Hepatocyte (in vitro differentiated cells): ENCODE measurements around the gene TRIM43B.
"Not testable (repeated sequence)": the region's sequence is repeated elsewhere in the genome, so short reads cannot be mapped to it uniquely, and the experiment has no call there.

Source experiments
- CTCF ChIP-seq: fragments of 200-600 bp; sonication (generic); IDR thresholded peaks from 2 replicates; pipeline ENCODE4 v1.5.1; 2016; ENCODE audit warnings: antibody characterized with exemption, mild to moderate bottlenecking; ENCODE audit not compliant: poor library complexity
- EZH2 ChIP-seq: fragments of 200-600 bp; sonication (generic); IDR thresholded peaks from 2 replicates; pipeline ENCODE4 v1.6.1; 2016; ENCODE audit warnings: antibody characterized with exemption, mild to moderate bottlenecking, borderline replicate concordance
- EZH2phosphoT487 ChIP-seq: fragments of 200-600 bp; sonication (generic); IDR thresholded peaks from one replicate; pipeline ENCODE4 v1.6.1; 2018; ENCODE audit warnings: antibody characterized with exemption, mild to moderate bottlenecking, low read depth, moderate library complexity; ENCODE audit not compliant: unreplicated experiment, severe bottlenecking

GRCh38 chr2:95429748-95430467 is 54.6 kb downstream of the TRIM43B start:
- not testable (repeated sequence) for TF ChIP-seq CTCF, EZH2phosphoT487, EZH2
